LoVo (cell line): ENCODE results near the gene ETDC.

ENCODE experiments used
- DNase-seq: peaks from one replicate; pipeline ENCODE4 v3.0.0-alpha.2; 2016; ENCODE audit warnings: low spot score

Gene ETDC

DNA sequence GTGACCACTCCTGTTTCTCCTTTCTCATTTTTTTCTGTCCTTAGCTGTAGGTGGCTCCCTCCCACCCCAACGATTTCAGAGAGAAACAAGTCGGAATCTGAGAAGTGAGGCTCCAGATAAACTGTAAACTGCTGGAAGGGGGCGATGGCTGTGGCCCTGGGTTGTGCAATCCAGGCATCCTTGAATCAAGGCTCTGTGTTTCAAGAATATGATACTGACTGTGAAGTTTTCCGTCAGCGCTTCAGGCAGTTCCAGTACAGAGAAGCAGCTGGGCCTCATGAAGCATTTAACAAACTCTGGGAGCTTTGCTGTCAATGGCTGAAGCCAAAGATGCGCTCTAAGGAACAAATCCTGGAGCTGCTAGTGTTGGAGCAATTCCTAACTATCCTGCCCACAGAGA lies 37.7 kb downstream of the ETDC start:
- no peak for DNase-seq

DNA sequence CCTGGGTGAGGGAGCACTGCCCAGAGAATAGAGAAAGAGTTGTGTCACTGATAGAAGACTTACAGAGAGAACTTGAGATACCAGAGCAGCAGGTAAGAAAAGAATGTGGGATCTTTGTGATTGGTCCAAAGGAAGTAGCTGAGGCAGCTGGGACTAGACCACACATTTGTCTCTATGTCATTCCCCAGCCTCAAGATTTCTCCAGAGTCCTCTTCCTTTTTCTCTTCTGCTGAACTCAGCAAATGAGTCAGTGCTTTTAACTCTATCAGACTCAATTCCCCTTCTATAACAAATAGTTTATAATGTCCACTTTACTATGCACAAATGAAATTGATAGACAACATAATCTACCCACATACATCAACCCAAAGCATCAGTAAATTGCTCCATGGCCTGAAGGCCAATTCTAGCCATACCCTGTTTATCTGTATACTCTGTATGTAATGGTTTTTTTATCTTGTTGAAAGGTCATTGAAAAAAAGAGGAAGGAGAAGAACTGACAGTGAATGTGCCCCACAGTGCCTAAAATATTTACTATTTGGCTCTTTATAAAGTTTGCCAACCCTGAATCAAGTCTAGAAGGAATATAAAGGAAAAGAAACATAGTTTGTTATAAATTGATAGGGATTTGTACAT lies 38.2 kb downstream of the ETDC start:
- no peak for DNase-seq

DNA sequence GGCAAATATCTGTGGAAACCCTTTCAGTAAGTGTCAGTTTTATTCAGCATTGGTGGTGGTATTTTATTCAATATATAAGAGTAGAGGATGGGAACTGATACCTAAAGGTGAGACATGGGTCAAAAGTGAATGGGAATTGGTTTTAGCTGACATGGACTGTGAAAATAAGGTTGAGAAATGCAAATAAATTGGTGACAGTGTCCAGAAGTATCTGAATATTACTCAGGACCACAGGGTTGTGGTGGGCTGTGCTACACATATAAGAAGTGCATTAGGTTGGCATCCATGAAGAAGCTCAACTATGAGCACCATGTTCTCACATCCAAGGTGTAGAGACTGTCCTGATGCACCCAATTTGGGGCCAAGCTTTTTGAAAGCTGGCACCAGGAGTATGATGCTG lies 45.0 kb downstream of the ETDC start:
- DNase-seq = no peak
